ENCODE measurements around the gene E4F1.

- TF ChIP-seq, protein P1, sequence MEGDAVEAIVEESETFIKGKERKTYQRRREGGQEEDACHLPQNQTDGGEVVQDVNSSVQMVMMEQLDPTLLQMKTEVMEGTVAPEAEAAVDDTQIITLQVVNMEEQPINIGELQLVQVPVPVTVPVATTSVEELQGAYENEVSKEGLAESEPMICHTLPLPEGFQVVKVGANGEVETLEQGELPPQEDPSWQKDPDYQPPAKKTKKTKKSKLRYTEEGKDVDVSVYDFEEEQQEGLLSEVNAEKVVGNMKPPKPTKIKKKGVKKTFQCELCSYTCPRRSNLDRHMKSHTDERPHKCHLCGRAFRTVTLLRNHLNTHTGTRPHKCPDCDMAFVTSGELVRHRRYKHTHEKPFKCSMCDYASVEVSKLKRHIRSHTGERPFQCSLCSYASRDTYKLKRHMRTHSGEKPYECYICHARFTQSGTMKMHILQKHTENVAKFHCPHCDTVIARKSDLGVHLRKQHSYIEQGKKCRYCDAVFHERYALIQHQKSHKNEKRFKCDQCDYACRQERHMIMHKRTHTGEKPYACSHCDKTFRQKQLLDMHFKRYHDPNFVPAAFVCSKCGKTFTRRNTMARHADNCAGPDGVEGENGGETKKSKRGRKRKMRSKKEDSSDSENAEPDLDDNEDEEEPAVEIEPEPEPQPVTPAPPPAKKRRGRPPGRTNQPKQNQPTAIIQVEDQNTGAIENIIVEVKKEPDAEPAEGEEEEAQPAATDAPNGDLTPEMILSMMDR (IDR thresholded peaks at IDR 0.05; ENCODE audit: low read depth, low read length, missing input control), result no peak
- TF ChIP-seq JUND (IDR thresholded peaks at IDR 0.05) (no peak), GABPA (IDR thresholded peaks at IDR 0.05 in 1 of 2, conservative IDR thresholded peaks at IDR 0.05 in 1 of 2) (no peak), RAD21 (IDR thresholded peaks at IDR 0.05) (no peak)
These were observed 15.7 kb downstream of the E4F1 start for GRCh38 chr16:2238838-2239675.
